HG03378 (cell line): ENCODE results near the gene LRRC43.

Source experiments
- ATAC-seq: cut with Tn5 transposase; IDR thresholded peaks from one replicate; pipeline ENCODE4 v1.9.1; 2021; ENCODE audit warnings: mild to moderate bottlenecking, moderate library complexity; ENCODE audit not compliant: unreplicated experiment

The LRRC43 gene

DNA sequence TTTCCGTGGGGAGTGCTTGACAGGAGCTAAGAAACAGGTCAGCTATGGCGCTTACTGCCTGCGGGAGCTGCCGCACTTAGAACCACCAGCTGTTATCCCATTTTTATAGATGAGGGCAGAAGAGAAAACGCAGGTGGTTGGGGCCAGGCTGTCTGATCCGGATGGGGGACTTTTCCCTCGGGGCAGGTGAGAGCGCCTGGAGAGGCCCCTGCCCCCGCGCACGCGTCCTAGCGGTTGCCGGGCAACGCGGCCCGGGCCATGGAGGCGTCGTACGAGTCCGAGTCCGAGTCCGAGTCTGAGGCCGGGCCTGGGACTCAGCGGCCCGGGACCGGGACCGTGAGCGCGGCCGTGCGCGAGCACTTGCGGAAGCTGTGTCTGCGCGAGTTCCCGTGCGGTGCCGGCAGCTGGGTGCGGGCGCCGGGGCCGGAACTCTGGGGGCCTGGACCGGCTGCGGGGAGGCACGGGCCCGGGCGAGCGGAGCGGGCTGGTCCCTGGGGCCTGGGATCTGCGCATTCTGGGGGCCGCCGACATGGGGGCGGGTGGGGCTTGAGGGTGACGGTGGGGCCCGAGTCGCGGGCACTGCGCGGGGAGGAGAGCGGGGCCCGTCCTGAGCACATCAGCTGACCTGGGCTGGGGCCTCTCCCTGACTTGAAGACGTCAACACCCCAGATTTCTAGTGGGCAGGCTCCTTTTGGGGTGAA, at the start of gene LRRC43:
Gene LRRC43, plus strand, starts transcription at position 237 of the 701 bp plus-strand sequence. Its CDS starts 22 bp downstream, at position 259.
- ATAC-seq: no peak

GRCh38 chr12:122133192-122133950, 49.6 kb upstream of the LRRC43 start:
- no peak for ATAC-seq

- no peak for ATAC-seq
These were observed 47.4 kb upstream of the LRRC43 start for GRCh38 chr12:122135437-122136031.

GRCh38 chr12:122137229-122137628, 45.7 kb upstream of the LRRC43 start:
- ATAC-seq: no peak

GRCh38 chr12:122137681-122138080, 45.2 kb upstream of the LRRC43 start:
- ATAC-seq: no peak

DNA sequence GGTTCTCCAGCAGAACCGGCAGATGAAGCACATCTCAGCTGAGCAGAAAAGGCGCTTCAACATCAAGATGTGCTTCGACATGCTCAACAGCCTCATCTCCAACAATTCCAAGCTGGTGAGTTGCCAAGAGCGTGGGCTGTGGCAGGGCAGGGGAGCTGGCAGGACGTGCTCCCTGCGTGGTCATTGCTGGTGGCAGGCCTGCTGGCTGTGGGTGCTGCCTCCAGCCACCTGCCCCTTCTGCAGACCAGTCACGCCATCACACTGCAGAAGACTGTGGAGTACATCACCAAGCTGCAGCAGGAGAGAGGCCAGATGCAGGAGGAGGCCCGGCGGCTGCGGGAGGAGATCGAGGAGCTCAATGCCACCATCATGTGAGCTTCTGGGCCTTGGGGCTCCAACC, 44.7 kb upstream of the LRRC43 start:
- no peak for ATAC-seq

DNA sequence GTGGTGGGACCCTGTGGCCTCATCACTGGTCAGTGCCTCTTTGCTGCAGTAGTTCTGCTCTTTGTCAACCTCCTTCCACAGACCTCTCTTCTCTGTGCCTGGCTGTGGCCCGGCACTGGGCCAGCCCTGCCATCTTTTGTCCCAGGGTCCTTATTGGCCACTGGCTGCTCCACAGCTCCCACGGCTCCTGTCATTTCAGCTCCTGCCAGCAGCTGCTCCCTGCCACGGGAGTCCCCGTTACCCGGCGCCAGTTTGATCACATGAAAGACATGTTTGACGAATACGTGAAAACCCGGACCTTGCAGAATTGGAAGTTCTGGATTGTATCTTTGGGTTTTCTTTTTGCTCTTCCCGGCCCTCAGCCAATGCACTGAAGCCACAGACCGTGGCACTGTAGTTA, 44.3 kb upstream of the LRRC43 start:
- ATAC-seq: no peak

GRCh38 chr12:122139266-122139665, 43.7 kb upstream of the LRRC43 start:
- no peak for ATAC-seq

DNA sequence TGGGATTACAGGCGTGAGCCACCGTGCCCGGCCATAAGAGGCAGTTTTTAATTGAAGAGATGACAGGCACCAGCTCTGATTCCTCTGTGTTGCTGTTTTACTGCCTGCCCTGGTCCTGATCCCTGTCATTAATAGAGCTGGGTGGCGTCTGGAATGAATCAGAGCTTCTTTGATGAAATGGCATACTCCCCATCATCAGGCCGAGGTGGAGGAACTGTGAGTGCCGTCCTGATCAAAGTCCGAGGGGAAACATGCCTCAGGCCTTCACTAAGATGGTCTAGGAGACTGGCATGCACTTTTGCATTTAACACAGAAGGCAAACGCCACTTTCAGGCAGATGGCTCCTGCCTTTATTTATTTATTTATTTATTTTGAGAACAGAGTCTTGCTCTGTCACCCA, 43.0 kb upstream of the LRRC43 start:
- ATAC-seq: no peak

DNA sequence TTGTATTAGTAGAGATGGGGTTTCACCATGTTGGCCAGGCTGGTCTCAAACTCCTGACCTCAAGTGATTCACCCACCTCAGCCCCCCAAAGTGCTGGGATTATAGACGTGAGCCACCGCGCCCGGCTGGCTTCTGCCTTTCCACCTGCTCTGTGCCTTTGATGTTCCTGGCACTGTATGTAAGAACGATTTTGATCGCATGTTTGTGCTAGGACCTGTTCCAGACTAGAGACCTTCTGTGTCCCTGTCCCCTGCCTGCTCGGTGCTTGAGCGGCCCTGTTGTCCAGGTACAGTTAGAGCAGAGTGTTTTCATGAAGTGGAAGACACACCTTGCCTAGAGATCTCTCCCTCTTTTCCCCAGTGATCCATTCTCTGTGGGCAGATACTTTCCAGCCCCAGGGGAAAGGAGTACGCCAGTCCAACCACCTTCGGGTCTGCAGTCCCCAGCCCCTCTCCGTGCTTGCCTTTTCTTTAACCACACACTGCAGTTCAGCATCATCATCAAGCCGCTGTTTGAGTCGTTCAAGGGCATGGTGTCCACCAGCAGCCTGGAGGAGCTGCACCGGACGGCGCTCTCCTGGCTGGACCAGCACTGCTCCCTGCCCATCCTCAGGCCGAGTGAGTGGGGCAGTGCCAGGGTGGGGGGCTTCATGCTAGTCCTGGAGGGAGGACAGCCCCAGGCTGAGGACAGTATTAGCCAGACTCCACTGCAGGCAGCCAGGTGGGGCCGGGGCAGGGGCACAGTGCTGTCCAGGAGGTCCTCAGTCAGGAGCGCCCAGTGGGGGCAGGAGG, 42.3 kb upstream of the LRRC43 start:
- ATAC-seq: no peak

DNA sequence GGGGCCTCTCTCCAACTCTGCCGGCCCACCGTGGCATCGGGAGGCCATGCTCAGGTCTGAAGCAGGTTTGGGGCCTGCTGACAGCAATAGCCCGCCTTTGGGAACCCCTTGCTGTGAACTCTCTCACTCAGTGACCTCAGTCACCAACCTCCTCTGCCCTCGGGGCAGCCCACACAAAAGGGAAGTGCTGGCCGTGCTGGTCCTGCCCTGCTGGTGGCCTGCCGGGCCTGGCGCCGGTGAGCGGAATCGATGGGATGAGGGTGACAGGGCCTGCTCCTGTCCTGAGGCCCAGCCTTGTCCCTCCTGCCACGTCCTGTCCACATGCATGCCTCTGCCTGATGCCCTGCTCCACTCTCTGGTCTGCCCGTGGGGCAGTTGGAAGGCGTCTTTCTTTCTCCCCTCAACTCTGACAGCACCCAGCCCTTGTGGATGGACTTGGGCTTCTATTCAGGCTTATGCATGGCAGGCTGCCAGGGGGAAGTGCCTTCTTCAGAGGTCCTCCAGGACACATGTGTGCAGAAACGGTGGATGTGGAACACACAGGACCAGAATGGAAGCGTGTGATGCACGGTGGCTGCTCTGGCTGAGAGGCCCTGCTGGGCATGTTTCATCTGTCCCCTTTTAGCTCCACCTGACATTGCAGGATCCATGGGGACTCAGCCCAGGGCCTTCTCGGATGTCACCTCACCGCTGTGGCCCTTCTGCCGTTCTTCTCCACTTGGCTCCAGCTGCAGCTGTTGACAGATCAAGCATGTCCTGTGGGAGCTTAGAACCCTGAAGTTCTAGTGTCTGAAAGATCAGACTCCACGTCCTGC, 40.8 kb upstream of the LRRC43 start:
- no peak for ATAC-seq

GRCh38 chr12:122142857-122143256, 40.1 kb upstream of the LRRC43 start:
- ATAC-seq: no peak

GRCh38 chr12:122144885-122145284, 38.0 kb upstream of the LRRC43 start:
- no peak for ATAC-seq

- ATAC-seq: no peak
These were observed 37.2 kb upstream of the LRRC43 start for GRCh38 chr12:122145505-122146330.

GRCh38 chr12:122147514-122148290, 35.2 kb upstream of the LRRC43 start:
- ATAC-seq: no peak

- no peak for ATAC-seq
These were observed 34.3 kb upstream of the LRRC43 start for GRCh38 chr12:122148657-122149056.

- no peak for ATAC-seq
These were observed 32.7 kb upstream of the LRRC43 start for GRCh38 chr12:122150127-122150681.

DNA sequence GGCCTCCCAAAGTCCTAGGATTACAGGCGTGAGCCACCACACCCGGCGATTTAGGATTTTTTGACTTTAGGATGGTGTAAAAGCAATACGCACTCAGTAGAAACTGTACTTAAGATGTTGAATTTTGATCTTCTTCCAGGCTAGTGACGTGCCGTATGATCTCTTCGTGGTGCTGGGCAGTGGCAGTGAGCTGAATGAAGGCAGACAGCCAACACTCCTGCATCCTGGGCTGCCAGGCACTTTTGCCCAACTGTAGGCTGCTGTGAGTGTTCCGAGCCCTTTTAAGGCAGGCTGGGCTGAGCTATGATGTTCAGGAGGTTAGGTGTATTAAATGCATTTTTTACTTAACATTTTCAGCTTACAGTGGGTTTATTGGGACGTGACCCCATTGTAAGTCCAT, 30.2 kb upstream of the LRRC43 start:
- ATAC-seq: no peak
